Fibroblast of lung (primary cell): Measurements from ENCODE around the gene PRRT1. TPM values are rescaled to one million over a fixed set of nuclear protein-coding genes. Genes with fewer than 3 reads are reported as not detected.
A peak's percentile ranks its signal among the peaks of the same experiment; 100 is the strongest.

ENCODE experiments used
- DNase-seq, 2 donors: peaks; one replicate each; pipeline versions ENCODE4 v3.0.0 to v3.0.0-alpha.2; 2010; ENCODE audit warnings: low read depth in 2 of 2
- H2AFZ ChIP-seq: 2 replicates; pipeline ENCODE4 v1.5.1; 2012; ENCODE audit warnings: low read length, control low read depth, inconsistent platforms
- H3K27ac ChIP-seq: 2 replicates; pipeline ENCODE4 v1.5.1; 2011; ENCODE audit warnings: low read length, control low read depth; ENCODE audit not compliant: insufficient read depth
- H3K27me3 ChIP-seq: 2 replicates; pipeline ENCODE4 v1.5.1; 2011; ENCODE audit warnings: mild to moderate bottlenecking, low read length; ENCODE audit not compliant: control insufficient read depth, insufficient read depth
- H3K36me3 ChIP-seq: 2 replicates; pipeline ENCODE4 v1.5.1; 2011; ENCODE audit warnings: low read length; ENCODE audit not compliant: control insufficient read depth, insufficient read depth
- H3K4me1 ChIP-seq: 2 replicates; pipeline ENCODE4 v1.5.1; 2011; ENCODE audit warnings: low read length; ENCODE audit not compliant: control insufficient read depth, insufficient read depth; ENCODE audit errors: extremely low read depth
- H3K4me2 ChIP-seq: 2 replicates; pipeline ENCODE4 v1.5.1; 2011; ENCODE audit warnings: low read length, control low read depth; ENCODE audit not compliant: insufficient read depth; ENCODE audit errors: extremely low read depth
- H3K4me3 ChIP-seq, 4 experiments: fragments of 200-600 bp in 1 of 4; sonication (generic) in 1 of 4; replicated peaks in 1 of 4; 2 replicates each; pipeline ENCODE4 v1.5.1; 2011 to 2016; ENCODE audit warnings: low read length in 4 of 4, low read depth in 3 of 4, mild to moderate bottlenecking in 3 of 4, control low read depth in 2 of 4, inconsistent platforms in 1 of 4, mixed read lengths in 1 of 4; ENCODE audit not compliant: insufficient read depth in 1 of 4; ENCODE audit errors: control extremely low read depth in 1 of 4
- H3K79me2 ChIP-seq: 2 replicates; pipeline ENCODE4 v1.5.1; 2012; ENCODE audit warnings: mild to moderate bottlenecking, low read length, inconsistent platforms; ENCODE audit not compliant: control insufficient read depth, insufficient read depth
- H3K9ac ChIP-seq: 2 replicates; pipeline ENCODE4 v1.5.1; 2011; ENCODE audit warnings: mild to moderate bottlenecking, low read length, control low read depth; ENCODE audit not compliant: insufficient read depth
- H3K9me3 ChIP-seq: 2 replicates; pipeline ENCODE4 v1.5.1; 2012; ENCODE audit warnings: low read depth, low read length; ENCODE audit not compliant: control insufficient read depth, insufficient read depth
- H4K20me1 ChIP-seq: 2 replicates; pipeline ENCODE4 v1.5.1; 2011; ENCODE audit warnings: low read length; ENCODE audit not compliant: control insufficient read depth, insufficient read depth; ENCODE audit errors: extremely low read depth
- CTCF ChIP-seq, 2 donors: IDR thresholded peaks in 1 of 2; conservative IDR thresholded peaks in 1 of 2; 1 replicate in 1 of 2; 2 replicates in 1 of 2; pipeline ENCODE4 v1.5.1; 2011 to 2012; ENCODE audit warnings: low read length in 2 of 2, control low read depth in 1 of 2, inconsistent platforms in 1 of 2, low read depth in 1 of 2, mild to moderate bottlenecking in 1 of 2
- EZH2 ChIP-seq: IDR thresholded peaks from 2 replicates; pipeline ENCODE4 v1.5.1; 2012; ENCODE audit warnings: low read length, control low read depth, mild to moderate bottlenecking; ENCODE audit errors: missing control alignments
- polyA plus RNA-seq, 2 donors: library from polyadenylated mRNA; depleted of rRNA in 1 of 2; stranded (reverse) in 1 of 2; unstranded in 1 of 2; fragments of >200 nt; gene quantifications; 2 replicates each; pipeline ENCODE4 v1.2.1, GENCODE V29; 2011 to 2012; ENCODE audit warnings: missing spikeins in 1 of 2
- total RNA-seq: library from RNA; depleted of rRNA; stranded (reverse); fragments of >200 nt; gene quantifications from 2 replicates; pipeline ENCODE4 v1.2.1, GENCODE V29; 2014

PRRT1 gene
- total and polyA plus RNA-seq, 2 donors (not counting 1 experiment from before 2014, with no cell fraction given), result 0.33 to 0.73 TPM

DNA sequence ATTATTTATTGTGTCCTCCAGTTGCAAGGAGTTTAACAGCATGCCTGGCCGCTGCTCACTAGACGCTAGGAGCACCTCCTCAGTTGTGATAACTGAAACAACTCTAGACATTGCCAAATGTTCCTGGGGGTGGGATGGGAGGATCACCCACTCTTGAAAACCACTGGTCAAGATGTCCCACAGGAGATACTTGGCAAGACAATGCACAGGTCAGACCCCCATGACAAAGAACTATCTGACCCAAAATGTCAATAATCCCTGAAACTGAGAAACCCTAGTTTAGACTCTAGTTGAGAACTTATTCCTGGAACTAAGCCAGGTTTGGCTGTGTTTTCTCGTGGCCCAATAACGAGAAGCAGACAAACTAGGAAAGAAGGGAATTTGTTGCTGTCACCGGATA is 12.1 kb downstream of the PRRT1 start:
- H3K4me2 ChIP-seq, result no peak overlapping the region
- no peaks in the 10 kb centered on the region for H3K79me2 ChIP-seq
- no peak for TF ChIP-seq CTCF (conservative IDR thresholded peaks at IDR 0.05 in 1 of 2, IDR thresholded peaks at IDR 0.05 in 1 of 2; ENCODE audit: low read depth in 1 of 2, low read length in 2 of 2)
- TF ChIP-seq EZH2, result no peak
- H3K4me1 ChIP-seq, result no peaks in the 10 kb centered on the region
- no peak overlapping the region for H2AFZ ChIP-seq
- H3K27me3 ChIP-seq, result no peaks in the 10 kb centered on the region
- no peak for DNase-seq
- no peaks in the 10 kb centered on the region for H3K9me3 ChIP-seq
- H3K9ac ChIP-seq, result no peak overlapping the region
- H4K20me1 ChIP-seq, result no peaks in the 10 kb centered on the region
- H3K36me3 ChIP-seq, result no peaks in the 10 kb centered on the region
- H3K4me3 ChIP-seq, result no peak overlapping the region
- no peak overlapping the region for H3K27ac ChIP-seq

GRCh38 chr6:32137454-32137853 is 14.3 kb downstream of the PRRT1 start:
- Histone ChIP-seq H3K4me2 (no peak overlapping the region), H3K4me1 (no peaks in the 10 kb centered on the region), H3K9ac (no peak overlapping the region), H2AFZ (no peak overlapping the region), H4K20me1 (no peaks in the 10 kb centered on the region), H3K27me3 (no peaks in the 10 kb centered on the region), H3K36me3 (no peaks in the 10 kb centered on the region), H3K4me3 (no peak overlapping the region), H3K27ac (no peak overlapping the region), H3K9me3 (no peaks in the 10 kb centered on the region), H3K79me2 (no peaks in the 10 kb centered on the region)
- DNase-seq, result no peak
- TF ChIP-seq CTCF (conservative IDR thresholded peaks at IDR 0.05 in 1 of 2, IDR thresholded peaks at IDR 0.05 in 1 of 2; ENCODE audit: low read depth in 1 of 2, low read length in 2 of 2), result no peak

- Histone ChIP-seq H3K9me3 (no peaks in the 10 kb centered on the region), H3K4me1 (peaks cover 4% of the 10 kb centered on the region), H3K27me3 (no peaks in the 10 kb centered on the region), H3K4me2 (no peak overlapping the region), H4K20me1 (no peaks in the 10 kb centered on the region), H3K36me3 (no peaks in the 10 kb centered on the region), H2AFZ (no peak overlapping the region), H3K9ac (no peak overlapping the region), H3K4me3 (no peak overlapping the region), H3K79me2 (peaks cover 3% of the 10 kb centered on the region), H3K27ac (no peak overlapping the region)
- TF ChIP-seq EZH2, result no peak
- TF ChIP-seq CTCF (conservative IDR thresholded peaks at IDR 0.05 in 1 of 2, IDR thresholded peaks at IDR 0.05 in 1 of 2; ENCODE audit: low read depth in 1 of 2, low read length in 2 of 2), result no peak
- peak in 1 of 2 donors; percentile 51 for DNase-seq
These were observed 18.0 kb downstream of the PRRT1 start for GRCh38 chr6:32133786-32134185.
